ENCODE results near the gene CDK11B.
A peak's percentile ranks its signal among the peaks of the same experiment; 100 is the strongest.
"Not testable (repeated sequence)": the region's sequence is repeated elsewhere in the genome, so short reads cannot be mapped to it uniquely, and the experiment has no call there.

The CDK11B gene

GRCh38 chr1:1658583-1659549 lies at the start of gene CDK11B:
TSS of gene CDK11B (minus strand) at chr1:1659004. CDS start at chr1:1657485, 1,519 bp downstream.
- peak; percentile 62 for DNase-seq

GRCh38 chr1:1707897-1708296 lies 49.1 kb upstream of the CDK11B start:
- DNase-seq = not testable (repeated sequence)

GRCh38 chr1:1707241-1707640 lies 48.4 kb upstream of the CDK11B start:
- not testable (repeated sequence) for DNase-seq

GRCh38 chr1:1705623-1706022 lies 46.8 kb upstream of the CDK11B start:
- not testable (repeated sequence) for DNase-seq

- DNase-seq = not testable (repeated sequence)
Measured at GRCh38 chr1:1704284-1704957, 45.6 kb upstream of the CDK11B start.

GRCh38 chr1:1703796-1704195 lies 45.0 kb upstream of the CDK11B start:
- no peak for DNase-seq

GRCh38 chr1:1702506-1702905 lies 43.7 kb upstream of the CDK11B start:
- DNase-seq = not testable (repeated sequence)

- not testable (repeated sequence) for DNase-seq
Measured at GRCh38 chr1:1700557-1700956, 41.8 kb upstream of the CDK11B start.

- not testable (repeated sequence) for DNase-seq
Measured at GRCh38 chr1:1700067-1700466, 41.3 kb upstream of the CDK11B start.

GRCh38 chr1:1699061-1699460 lies 40.3 kb upstream of the CDK11B start:
- DNase-seq = not testable (repeated sequence)

GRCh38 chr1:1697358-1698183 lies 38.8 kb upstream of the CDK11B start:
- not testable (repeated sequence) for DNase-seq

GRCh38 chr1:1696431-1697357 lies 37.9 kb upstream of the CDK11B start:
- DNase-seq = not testable (repeated sequence)

- DNase-seq = peak; percentile 52
Measured at GRCh38 chr1:1692714-1693647, 34.2 kb upstream of the CDK11B start, which contains the start of gene SLC35E2B. TSS of gene SLC35E2B (minus strand) at chr1:1692795. CDS start at chr1:1676699, 16,096 bp downstream.

GRCh38 chr1:1692324-1692713 lies 33.5 kb upstream of the CDK11B start:
- DNase-seq = not testable (repeated sequence)

- not testable (repeated sequence) for DNase-seq
Measured at GRCh38 chr1:1691443-1691842, 32.6 kb upstream of the CDK11B start.

- DNase-seq = not testable (repeated sequence)
Measured at GRCh38 chr1:1689526-1689925, 30.7 kb upstream of the CDK11B start.

- DNase-seq = no peak
Measured at GRCh38 chr1:1687846-1688245, 29.0 kb upstream of the CDK11B start.

GRCh38 chr1:1684031-1684681 lies 25.4 kb upstream of the CDK11B start:
- no peak for DNase-seq

- DNase-seq = no peak
Measured at GRCh38 chr1:1683104-1683905, 24.5 kb upstream of the CDK11B start.

Data from NCI-H1436 treated with DMSO at 0.1 percent for 48 hours (cell line).